GM18519 (cell line): ENCODE measurements around the gene RASSF5.
A peak's percentile ranks its signal among the peaks of the same experiment; 100 is the strongest.

Experiments used
- ATAC-seq: cut with Tn5 transposase; IDR thresholded peaks from one replicate; pipeline ENCODE4 v1.9.1; 2021; ENCODE audit warnings: mild to moderate bottlenecking, moderate library complexity; ENCODE audit not compliant: unreplicated experiment, low FRiP score

Gene RASSF5

DNA sequence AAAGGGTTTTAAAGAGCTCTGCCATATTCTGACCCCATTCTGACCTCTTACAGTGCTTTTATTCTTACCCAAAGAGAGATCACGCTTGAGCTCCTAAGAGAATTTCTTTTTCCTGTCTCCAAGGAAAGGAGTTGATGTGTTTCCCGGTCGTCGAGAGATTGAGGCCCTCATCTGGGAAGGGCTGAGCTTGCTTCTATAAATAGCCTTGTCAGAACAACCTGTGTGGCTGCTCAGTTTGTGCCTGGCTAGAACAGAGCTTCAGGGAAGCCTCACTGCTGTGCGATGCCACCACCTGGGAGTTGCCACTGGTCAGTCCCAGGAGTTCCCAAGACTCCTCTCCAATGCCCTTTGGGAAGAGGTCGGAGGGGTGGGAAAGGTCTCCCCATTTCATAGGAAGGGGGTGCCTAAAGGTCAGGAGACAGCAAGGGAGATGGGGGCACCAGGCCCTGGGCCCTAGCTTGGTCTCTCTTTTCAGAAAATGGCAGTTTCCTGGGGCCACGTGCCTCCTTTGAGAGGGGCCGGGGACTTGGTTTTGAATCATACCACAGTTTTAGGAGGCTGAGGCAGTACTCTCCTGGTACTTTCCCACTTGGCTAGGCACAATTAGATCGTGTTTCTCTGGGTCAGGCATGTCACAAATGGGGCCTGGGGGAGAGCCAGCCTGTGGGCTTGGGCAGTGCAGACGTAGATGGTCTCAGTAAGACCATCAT lies 52.8 kb downstream of the RASSF5 start:
- ATAC-seq = no peak

GRCh38 chr1:206563367-206564207 lies 56.3 kb downstream of the RASSF5 start:
- no peak for ATAC-seq

GRCh38 chr1:206565995-206566394 lies 58.7 kb downstream of the RASSF5 start:
- no peak for ATAC-seq

DNA sequence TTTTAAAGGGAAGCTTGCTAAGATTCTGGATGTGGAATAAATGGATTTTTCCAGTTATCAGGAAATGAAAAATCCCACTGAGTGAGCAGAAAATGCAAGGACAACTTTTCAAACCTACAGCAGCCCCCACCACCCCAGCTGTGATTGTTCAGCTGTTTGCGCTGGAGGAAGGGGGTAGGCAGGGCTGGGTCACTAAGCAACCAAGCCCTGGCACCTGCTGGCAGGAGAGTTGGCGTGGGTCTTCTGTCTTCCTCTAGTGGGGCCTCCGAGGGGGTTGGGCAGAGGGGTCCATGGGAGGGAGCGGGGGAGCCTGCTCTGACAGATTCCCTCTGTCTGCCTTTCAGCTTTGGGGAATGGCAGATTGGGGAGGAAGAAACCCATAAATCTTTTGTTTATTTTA lies 59.7 kb downstream of the RASSF5 start:
- no peak for ATAC-seq

DNA sequence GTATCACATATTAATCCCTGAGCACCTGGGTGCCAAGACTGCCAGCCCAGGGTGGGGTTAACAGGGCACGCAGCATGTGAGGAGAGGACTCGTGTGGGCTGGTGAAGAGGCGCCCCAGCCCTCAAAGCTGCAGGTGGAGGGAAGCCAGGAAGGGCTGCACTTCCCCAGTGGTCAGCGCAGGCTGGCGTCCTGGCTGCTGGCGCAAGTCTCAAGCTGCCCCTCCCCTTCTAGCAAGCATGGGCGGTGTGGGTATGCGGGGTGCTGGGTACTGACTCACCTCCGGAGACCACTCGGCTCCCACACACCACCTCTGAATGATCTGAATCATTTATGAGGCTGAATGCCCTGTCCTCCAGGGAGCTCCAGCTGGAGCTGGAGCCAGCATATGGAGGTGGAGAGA lies 60.9 kb downstream of the RASSF5 start:
- ATAC-seq = no peak

DNA sequence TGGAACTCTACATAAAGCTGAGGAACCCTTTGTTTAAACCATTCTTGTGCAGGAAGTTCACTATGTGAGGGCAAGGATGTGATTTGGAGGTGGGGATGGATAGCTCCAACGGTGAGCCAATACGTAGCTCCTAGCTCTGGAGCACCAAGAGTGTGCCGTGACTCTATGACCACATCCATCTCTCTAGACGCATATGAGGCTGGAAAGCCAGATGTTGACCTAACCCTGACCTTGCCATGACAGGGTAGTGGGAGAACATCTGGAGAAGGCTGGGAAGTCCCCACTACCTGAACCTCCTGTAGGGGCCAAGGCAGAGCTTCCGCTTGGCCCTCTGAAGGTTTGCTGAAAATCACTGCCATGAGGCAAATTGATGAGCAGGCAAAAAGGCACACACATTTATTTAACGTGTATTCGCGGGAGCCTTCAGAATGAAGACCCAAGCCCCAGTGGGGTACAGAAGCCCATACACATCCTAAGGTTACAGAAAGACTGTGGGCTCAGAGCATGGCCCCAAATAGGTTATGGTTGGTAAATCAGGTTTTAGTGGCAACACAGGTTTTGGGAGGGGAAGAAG lies 61.5 kb downstream of the RASSF5 start:
- ATAC-seq = no peak

- ATAC-seq = no peak
These were observed 62.2 kb downstream of the RASSF5 start for GRCh38 chr1:206569556-206569955.

- no peak for ATAC-seq
These were observed 63.2 kb downstream of the RASSF5 start for GRCh38 chr1:206570529-206570928.

DNA sequence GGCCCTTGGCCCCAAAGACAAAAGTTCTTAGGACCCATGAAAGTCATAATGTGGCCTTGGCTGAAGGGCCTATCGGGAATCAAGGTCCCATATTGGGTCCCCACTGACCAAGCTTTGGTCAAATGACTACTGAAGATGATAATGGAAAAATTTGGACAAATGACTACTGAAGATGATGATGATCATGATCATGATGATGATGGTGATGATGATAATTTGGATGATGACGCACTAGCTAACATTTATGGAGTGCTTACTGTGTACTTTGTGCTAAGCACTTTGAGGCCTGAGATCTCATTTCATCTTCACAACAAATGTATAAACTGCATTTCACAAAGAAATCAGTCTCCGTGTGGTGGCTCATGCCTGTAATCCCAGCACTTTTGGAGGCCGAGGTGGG lies 65.5 kb downstream of the RASSF5 start:
- ATAC-seq = no peak

DNA sequence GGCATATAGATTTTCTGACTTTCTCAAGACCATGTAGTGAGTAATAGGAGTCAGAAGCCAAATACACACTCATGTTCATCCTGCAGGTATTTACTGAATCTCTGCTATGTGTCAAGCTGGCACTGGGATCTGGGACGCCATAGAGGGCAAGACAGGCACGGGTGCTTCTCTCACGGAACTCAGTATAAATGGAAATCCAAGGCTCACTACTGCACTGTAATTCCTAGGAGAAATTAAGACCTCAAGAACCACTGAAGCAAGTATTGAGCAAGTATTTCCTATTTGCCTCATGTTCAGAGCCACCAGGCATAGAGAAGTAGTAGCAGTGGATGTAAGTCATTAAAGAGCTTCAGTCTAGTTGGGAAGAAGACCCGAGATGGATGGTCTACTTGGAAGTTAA lies 66.0 kb downstream of the RASSF5 start:
- ATAC-seq = no peak

- ATAC-seq = no peak
These were observed 66.4 kb downstream of the RASSF5 start for GRCh38 chr1:206573762-206574161.

DNA sequence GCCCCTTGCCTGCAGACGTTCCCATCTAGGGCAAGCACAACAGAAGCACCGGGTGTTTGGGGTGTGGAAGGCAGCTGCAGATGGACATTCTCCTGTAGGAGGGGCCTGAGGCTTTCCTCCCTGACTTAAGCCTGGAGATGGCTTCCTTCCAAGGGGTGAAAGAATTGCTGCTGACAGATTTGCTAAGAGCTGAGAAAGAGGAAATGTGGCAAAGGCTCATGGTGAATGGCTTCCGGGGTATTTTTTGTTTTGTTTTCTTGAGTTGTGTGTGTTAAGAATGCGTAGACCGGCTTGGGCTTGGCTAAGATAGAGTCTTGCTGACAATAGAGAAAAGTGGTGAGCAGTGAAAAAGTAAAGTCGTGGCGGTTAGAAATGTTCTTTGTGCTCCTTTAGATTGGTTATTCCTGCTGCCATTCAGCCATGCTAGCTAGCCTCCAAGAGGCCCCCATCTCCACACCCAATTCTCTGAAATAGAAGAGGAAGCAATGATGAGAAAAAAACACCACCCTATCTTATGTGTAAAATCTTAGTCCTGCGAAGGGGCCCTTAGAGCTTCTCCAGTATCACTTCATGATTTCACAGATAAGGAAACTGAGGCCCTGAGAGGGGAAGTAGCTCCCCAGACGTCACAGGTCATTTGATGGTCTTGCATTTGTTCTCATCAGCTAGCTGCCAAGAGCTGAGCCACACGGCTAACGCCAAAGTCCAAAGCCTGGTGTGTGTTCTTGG lies 68.0 kb downstream of the RASSF5 start:
- ATAC-seq = no peak

GRCh38 chr1:206575894-206576737 lies 68.8 kb downstream of the RASSF5 start:
- no peak for ATAC-seq

GRCh38 chr1:206577626-206578025 lies 70.3 kb downstream of the RASSF5 start:
- no peak for ATAC-seq

DNA sequence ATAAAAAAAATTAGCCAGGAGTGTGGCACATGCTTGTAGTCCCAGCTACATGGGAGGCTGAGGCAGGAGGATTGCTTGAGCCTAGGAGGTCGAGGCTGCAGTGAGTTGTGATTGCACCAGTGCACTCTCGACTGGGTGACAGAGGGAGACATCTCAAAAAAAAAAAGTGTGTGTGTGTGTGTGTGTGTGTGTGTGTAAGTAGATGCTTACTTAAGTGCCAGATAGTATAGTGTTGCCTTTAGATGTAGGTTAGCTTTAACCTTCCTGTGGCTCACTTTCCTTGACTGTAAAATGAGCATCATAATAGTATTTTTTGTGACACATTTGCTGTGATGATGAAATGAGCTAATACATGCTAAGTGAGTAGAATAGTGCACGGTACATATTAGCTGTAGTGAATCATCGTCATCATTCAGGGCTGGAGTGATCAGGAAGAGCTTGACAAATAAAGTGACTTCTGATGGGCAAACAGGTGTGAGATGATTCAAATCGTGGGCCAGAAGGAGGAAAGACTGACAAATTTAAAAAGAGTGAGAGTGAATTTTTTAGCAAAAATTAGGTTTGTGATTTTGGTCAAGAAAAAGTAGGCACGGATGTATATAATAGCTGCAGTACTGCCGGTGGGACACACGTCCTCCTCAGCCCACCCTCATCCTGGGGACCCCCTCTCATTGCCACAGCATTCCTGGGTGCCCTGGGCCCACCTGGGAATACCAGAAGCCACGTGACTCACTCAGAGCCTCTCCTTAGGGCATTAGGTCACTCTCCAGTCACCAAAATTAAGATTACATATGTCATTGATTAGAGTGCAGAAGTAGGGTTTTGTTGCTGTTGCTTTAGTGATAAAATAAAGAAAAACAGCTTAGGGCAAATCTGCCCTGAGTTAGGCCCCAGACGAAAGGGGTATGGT lies 71.0 kb downstream of the RASSF5 start:
- no peak for ATAC-seq

DNA sequence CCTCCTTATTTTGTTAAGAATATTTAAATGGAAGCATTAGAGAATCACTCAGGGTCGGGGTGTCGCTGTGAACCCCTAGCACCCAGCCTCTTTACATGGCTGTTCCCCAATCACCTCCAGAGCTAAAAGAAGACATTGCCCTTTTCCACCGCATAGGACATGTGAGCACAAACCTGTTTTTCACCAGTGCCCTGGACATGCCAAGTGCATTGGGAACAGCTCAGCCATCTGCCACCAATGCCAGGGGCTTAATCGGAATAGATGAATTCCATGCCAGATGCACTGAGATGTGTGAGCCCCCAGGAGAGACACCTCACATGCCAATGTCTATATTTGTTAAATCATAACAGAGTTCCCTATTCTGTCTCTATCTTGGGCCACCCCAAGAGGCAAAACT lies 71.6 kb downstream of the RASSF5 start:
- ATAC-seq = no peak

DNA sequence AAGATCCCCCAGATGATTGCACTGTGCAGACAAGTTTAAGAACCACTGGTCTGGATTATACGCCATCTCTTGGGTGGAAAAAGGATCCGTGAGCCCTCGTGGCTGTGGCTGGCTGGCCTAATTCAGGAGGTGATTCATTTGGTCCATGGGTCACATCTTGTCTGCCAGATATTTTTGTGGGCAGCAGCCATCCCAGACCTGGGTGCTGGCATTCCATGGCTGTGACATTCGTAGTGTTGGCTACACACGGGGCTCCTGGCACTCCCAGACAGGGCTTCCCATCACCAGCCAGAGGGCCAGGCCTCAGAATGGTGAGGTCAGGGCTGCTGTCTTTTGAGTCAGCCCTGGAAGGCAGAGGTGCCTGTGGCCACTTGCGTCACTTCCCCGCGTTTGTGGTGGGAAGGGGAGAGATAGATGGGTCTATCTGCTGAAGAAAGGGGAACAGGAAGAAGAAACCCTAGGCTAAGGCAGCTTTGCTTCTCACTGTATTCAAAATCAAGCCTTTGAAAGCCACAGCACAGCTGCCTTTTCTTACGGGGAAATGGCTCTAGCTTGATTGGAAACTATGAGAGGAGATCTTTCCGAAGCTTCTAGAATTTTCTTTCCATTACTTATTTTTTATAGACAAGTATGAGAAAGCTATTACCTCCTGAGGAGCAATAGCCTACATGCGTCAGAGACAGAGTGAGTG lies 72.6 kb downstream of the RASSF5 start:
- ATAC-seq = peak; percentile 72

DNA sequence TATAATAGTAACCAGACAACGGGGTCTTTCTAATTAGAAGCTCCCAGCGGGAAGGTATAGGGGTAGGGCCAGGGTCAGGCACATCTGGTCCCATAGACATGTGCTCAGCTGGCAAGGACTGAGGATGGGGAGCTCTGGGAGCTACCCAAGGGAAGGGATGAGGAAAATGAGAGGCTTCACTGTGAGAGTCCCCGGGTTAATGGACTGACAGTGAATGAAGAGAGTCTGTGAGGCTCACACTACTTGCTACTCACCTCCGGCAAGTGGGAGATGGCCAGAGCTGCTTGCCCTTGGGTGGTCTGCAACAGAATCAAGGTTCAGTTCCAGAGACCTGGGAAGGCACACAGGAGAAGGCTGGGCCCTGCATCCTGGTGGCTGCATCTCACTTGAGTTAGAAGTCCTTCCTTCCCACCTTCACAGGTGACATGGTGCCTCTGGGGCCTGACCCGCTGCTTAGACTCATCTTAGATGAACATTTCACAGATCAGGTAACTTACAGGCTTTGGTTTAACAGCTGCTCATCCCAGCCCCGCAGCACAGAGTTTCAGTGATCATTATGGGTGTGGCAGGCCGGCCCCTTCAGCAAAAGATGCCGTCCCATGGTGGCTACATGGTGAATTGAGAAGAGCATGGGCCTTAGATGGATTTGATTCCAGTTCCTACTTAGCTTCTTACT lies 73.2 kb downstream of the RASSF5 start:
- no peak for ATAC-seq
